Keratinocyte (primary cell): ENCODE results near the gene FYB1.

Experiments used
- CTCF ChIP-seq, 3 experiments: IDR thresholded peaks in 1 of 3; conservative IDR thresholded peaks in 1 of 3; optimal IDR thresholded peaks in 1 of 3; 2 replicates in 2 of 3; 3 replicates in 1 of 3; pipeline versions ENCODE3 to v1.5.1; 2011; ENCODE audit warnings: low read length in 3 of 3, mild to moderate bottlenecking in 3 of 3, moderate library complexity in 2 of 3, control low read depth in 1 of 3, inconsistent platforms in 1 of 3; ENCODE audit not compliant: insufficient read depth in 2 of 3; ENCODE audit errors: extremely low read depth in 1 of 3
- EZH2 ChIP-seq: IDR thresholded peaks from one replicate; pipeline ENCODE4 v1.6.1; 2012; ENCODE audit warnings: inconsistent platforms, mild to moderate bottlenecking, low read length, moderate library complexity

DNA sequence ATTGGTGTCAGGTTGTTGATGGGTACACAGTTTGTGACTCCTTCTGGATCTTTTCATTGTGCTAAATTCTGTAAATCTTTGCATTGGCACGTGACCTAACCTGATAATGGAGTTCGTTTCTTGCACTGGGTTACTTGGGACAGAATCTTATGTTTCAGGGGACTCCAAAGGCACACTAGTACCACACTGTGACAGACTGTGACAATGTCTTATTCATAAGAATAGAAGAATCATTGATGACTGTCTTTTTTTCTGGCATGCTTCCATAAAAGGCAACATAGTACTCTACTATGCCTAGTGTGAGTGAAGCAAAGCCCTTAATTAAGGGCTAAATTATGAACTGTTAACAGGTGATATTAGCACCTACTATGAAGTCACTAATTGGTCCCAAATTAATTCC is 109.8 kb downstream of the FYB1 start:
- TF ChIP-seq CTCF (optimal IDR thresholded peaks at IDR 0.05 in 1 of 3, IDR thresholded peaks at IDR 0.05 in 1 of 3, conservative IDR thresholded peaks at IDR 0.05 in 1 of 3; ENCODE audit: extremely low read depth in 1 of 3, insufficient read depth in 2 of 3, low read length in 3 of 3), result no peak
- TF ChIP-seq EZH2, result no peak
